HG03439 (cell line): Measurements from ENCODE around the gene BIVM.
A peak's percentile ranks its signal among the peaks of the same experiment; 100 is the strongest.
"Not testable (repeated sequence)": the region's sequence is repeated elsewhere in the genome, so short reads cannot be mapped to it uniquely, and the experiment has no call there.

Experiments used
- ATAC-seq: cut with Tn5 transposase; IDR thresholded peaks from one replicate; pipeline ENCODE4 v1.9.1; 2021; ENCODE audit warnings: mild to moderate bottlenecking, moderate library complexity; ENCODE audit not compliant: unreplicated experiment

Gene BIVM

DNA sequence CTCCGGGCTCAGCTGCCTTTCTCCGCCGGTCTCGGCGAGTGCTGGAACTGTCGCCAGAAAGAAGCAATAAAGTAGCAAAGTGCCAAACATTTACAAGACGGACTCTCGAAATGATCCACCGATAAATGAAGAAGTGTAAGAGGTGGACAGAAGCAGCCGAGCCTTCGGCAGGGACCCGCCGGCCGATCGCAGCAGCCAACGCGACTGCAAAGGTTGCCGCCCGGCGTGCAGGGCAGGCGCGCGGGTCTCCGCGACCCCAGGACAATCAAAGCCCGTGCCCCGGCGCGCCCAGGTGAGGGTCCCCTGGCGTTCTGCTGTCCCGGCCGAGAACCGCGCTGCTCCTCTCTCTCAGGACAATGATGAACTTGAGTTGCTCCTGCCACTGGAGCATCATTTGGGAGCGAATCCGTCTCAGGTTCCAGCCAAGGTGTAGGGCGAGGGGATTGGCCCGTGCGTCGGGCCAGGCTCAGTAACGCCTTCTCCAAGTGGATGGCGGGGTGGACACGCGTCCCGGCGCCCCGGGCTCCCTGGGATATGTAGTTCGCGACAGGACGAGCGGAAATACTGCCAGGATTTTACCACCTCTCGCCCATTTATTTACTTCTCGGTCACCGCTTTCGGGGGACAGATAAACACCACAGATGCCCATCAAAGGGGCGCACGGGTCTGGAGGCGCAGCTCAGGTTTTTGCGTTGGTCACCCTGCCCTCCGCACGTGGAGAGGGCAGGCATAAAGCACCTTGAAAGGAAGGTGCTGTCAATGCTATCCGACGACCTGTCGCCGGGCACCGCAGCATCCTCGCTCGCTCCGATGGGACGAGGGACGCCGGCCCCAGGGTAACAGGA lies at the start of gene BIVM, which contains the start of gene POGLUT2:
Gene BIVM, plus strand, starts transcription at position 539 of the 845 bp plus-strand sequence. CDS start 8,149 bp downstream, outside the sequence.
Gene POGLUT2, minus strand, starts transcription at position 396 of the 845 bp plus-strand sequence. Its CDS starts 306 bp downstream, at position 90.
- peak; percentile 83 for ATAC-seq

DNA sequence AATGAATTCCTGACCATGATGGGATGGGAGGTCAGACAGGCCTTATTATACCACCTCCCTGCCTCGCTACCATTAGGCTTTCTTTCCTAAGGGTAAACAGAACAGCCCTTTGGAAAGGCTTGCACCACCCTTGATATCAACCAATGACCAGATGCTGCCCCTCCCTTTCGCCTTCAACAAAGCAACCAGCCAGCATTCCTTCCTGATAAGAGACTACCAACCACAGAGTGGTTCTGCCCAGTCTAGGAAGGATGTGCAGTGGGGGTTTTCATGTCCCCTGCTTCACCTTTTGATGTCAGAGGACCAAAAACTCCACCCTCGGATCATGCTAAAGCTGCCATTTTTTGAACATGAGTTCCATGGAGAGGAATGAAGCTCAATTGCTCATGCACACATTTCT lies 47.0 kb upstream of the BIVM start:
- no peak for ATAC-seq

DNA sequence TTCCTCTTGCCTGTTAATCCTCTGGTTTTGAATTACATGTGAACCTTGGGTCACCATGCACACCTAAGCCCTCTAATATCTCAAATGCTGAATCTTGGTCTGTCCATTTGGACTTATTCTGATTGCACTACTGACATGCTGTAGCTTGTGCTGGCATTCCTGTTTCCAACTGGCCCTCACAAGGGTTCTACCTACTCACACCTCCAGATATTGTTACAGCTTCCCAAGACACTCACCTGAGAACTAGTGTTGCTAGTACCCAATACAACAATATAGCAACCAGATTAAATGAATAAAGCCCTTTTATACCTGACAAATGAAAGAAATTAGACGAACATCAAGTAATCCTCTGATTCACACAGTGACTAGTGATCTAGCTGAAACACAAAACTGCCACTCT lies 41.9 kb upstream of the BIVM start:
- ATAC-seq, result no peak

DNA sequence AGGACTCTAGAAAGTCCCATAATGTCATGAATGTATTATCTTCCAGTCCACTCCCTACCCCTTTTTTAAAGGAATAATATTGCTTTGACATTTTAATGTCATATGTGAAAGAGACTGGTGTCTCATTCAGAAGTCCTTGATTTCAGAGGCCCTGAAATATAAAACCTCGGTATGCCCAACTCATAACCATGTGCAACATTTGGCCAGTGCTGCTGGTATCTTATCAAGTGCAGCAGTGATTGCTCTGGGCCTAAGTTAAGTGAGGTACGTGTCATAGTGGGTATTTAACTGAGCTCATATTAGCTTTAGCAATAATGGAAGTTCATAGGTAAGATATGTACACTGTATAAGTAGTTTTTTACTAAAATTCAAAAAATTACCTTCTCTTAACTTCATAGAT lies 40.1 kb upstream of the BIVM start:
- no peak for ATAC-seq

GRCh38 chr13:102761071-102761470 lies 37.8 kb upstream of the BIVM start:
- no peak for ATAC-seq

DNA sequence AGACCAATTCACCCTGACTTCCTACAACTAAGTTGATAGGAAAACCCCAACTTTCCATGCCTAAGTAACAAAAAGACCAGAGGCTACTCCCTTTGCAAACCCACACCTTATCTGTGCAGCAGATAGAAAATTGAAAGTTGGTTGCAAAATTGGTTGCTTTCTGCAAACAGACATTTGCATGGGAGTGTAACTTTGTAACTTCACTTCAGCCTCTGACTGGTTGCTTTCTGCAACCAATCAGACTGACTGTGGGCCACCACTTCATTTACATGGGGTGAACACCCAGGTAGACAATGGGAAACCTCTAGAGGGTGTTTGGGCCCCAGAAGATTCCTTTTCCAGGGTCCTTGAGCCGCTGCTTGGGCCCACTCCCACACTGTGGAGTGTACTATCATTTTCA lies 35.2 kb upstream of the BIVM start:
- no peak for ATAC-seq

DNA sequence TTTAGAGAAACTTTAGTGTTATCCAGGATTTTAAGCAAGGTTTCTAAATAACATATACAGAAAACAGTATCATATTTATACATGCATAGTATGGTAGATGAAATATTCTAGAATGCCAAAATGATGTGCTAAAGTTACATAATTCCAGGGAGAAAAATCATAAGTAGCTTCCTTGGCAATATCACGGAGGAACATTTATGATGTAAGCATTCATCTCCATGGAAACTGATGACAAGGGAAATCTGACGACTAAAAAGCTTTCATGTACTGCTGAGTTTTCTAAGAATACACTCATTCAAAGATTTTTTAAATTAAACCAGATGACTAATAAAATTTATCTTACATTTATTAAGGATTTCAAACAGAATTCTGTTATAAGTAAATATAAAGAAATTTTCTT lies 30.0 kb upstream of the BIVM start:
- no peak for ATAC-seq

DNA sequence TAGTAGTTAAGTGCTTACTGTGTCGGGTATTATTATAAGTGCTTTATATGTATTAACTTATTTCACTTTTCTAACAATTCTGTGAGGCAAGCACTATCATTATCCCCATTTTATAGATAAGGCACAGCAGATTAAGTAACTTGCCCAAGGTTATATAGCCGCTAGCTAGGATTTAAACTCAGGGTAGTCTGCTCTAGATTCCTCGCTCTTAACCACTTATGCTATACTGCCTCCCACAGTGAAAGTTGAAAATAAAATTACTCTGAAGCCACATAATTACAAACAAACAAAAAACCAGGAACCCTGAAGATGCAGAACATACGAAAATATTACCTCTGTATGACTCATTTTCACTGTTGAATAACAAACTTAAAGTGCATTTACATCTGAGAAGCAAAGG lies 29.2 kb upstream of the BIVM start:
- no peak for ATAC-seq

DNA sequence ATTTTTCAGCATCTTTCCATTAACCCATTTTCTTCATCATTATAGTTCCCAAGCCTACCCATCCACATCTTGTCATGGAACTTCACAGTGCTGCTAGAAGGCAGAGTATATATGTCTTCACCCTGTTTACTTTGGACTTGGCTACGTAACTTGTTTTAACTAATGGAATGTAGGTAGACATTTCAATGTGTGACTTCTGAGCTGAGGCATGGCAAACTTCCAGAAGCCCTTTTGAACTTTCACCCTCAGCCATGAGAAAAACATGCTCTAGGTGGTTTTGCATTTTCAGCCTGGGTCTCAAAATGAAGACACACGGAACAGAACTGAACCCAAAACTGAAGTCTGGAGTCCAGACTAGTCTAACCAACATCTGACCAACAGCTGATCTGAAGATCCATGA lies 28.5 kb upstream of the BIVM start:
- no peak for ATAC-seq

DNA sequence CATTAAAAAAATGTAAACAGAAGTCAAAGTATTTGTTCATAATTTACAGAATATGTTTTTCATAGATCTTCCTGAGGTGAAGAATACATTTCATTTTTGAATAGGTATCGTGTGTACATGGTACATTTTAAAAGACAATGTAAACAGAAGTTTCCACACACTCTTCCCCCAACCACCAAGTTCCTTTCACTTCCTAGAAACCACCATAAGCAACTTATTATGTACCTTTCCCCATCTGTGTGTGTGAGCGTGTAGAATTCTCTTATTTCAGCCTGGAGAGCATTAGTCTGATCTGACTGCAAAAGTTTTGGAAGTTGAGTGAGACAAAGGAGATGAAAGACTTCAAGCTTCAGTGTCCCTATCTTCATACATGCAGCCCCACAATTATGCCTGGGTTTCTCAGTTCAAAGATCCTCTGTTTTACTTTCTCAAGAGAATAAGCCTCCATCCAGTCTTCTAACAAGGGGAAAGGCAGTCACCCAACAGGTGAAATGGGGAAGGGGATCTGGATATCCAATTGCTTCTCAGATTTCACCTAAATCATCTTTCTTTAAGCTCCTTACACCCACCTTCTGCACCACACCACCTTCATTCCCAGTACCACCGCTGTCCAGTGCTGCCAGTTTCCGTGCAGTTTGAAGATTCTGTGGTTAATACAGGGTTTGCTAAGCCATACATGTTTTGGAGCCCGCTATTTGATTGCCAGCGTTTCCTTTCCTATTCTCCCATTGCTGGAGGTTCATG lies 27.4 kb upstream of the BIVM start:
- no peak for ATAC-seq

- no peak for ATAC-seq
These were observed 26.9 kb upstream of the BIVM start for GRCh38 chr13:102772042-102772425.

DNA sequence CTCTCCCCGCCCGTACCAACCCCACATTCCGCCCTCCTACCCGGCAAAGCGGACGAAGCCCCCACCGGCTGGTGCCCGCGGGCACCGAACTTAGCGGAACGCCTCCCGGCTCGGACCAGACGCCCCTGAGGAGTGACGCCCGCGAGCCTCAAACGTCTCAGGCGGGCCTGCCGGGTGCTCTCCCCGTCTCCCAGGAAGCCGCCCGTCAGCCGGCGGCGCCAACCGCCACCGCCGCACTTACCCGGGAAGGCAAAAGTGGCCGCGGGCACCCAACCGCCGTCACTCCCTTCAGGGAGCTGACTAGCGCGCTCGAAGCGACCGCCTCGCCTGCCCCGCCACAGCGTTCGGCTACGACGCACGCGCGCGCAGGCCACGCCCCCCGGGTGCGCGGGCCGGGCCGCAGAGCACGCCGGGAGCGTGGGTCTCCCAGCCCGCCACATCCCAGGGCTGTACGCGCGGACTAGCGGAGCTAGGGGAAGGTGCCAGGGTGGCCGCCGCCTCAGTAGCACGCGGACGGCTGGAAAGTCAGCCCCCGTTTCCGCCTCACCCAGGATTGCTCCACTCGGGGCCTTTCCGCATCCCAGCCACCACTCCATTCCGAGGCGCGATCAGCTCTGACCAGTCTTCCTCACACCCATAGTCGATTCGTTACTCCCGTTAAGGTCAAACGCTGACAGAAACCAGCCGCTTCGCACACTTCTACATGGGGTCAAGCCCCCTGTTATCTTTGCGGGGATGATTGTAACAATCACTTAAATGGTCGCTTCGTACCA lies 25.3 kb upstream of the BIVM start, which contains the start of gene TEX30:
Gene TEX30, minus strand, starts transcription at position 346 of the 773 bp plus-strand sequence. CDS start 3,760 bp downstream, outside the sequence.
- peak; percentile 95 for ATAC-seq

DNA sequence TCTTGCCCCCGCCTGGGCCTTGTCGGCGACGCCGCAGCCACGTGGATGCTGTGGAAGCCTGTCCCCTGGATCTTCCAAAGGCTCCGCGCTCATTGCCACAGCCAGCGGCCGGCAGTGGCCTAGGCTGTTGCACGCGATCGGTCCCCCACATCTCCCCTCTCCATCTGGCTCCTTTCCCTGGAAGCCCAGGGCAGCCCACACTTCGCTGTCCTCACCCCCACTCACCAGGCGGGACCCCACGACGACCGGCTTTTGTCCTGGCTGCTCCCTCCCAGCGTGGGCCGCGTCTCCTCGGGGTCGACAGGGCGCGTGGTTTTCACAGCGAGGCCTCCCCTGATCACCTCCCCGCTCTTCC lies 24.7 kb upstream of the BIVM start:
- ATAC-seq, result no peak

DNA sequence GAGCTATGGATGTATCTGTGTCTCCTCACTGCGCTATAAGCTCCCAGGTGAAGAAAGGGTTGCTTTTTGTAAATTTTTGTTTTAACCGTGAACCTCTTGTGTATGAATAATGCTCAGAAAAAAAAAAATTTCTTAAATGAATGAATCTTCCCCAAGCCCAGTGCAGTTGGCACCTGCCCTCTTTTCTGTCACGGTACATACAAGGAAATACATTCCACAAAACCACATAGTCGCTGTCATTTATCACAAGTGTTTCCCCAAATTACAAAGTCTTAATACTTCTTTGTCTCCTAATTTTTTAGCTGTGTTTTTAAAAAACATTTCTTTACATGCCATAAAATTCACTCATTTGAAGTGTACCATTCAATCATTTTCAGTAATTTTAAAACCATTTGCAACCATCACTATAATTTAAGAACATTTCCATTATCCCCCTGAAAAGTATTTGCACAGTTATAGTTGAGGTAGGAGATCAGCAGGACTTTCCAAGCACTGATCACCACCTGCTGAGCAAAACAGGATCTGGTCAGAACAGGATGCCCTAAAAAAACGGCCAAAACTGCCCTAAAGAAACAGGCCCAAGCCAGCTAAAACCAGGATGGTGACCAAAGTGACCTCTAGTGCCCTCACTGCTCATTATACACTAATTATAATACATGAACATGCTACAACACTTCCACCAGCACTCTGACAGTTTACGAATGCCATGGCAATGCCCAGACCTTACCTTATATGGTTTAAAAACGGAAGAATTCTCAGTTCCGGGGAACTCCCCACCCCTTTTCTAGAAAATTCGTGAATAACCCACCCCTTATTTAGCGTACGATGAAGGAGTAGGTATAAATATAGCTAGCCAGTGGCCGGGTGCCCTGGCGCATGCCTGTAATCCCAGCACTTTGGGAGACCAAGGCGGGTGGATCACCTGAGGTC lies 24.1 kb upstream of the BIVM start:
- ATAC-seq, result no peak

DNA sequence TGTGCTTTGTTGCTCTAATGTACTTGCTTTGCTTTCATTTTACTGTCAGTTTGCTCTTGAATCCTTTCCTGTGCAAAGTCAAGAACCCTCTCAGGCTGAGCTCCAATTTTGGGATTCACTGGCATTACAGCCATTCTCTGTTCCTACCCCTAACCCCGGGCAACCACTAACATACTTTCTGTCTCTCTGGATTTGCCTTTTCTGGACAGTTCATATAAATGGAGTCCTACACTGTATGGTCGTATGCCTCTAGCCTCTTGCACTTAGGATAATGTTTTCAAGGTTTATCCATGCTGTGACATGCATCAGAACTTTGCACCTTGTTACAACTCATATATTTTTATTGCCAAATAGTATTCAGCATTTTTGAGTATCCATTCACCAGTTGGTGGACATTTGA lies 22.6 kb upstream of the BIVM start:
- ATAC-seq, result no peak

DNA sequence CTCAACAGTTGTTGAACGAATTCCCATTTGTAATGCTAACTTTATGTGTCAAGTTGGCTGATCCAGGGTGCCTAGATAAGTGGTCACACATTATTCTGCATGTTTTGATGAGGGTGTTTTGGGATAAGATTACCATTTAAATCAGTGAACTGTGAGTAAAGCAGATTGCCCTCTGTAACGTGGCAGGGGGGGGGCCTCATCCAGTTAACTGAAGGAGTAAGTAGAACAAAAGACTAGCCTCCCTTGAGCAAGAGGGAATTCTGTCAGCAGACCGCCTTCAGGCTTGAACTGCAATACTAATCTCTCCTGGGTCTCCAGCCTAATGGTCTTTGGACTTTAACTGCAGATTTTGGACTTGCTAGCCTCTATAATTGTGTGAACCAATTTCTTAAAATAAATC lies 21.2 kb upstream of the BIVM start:
- ATAC-seq, result no peak

GRCh38 chr13:102779436-102780159 lies 19.3 kb upstream of the BIVM start:
- ATAC-seq, result no peak

DNA sequence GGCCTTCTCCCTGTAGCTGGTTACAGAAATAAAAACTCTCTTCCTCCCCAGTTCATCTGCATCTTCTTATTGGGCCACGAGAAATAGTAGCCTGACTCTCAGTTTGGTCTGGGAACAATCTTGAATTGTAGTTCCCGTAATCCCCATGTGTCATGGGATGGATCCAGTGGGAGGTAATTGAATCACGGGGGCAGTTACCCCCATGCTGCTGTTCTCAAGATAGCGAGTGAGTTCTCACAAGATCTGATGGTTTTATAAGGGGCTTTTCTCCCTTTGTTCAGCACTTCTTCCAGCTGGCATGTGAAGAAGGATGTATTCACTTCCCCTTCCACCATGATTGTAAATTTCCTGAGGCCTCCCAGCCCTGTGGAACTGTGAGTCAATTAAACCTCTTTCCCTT lies 18.3 kb upstream of the BIVM start:
- not testable (repeated sequence) for ATAC-seq

GRCh38 chr13:102781591-102781990 lies 17.3 kb upstream of the BIVM start:
- no peak for ATAC-seq

GRCh38 chr13:102784483-102784882 lies 14.4 kb upstream of the BIVM start:
- no peak for ATAC-seq
